NCI-H2107 treated with DMSO at 0.1 percent for 48 hours (cell line): Measurements from ENCODE around the gene TET2.

Experiments
- DNase-seq: peaks from one replicate; lab custom pipeline; 2025; ENCODE audit not compliant: unreplicated experiment; lab: John Stamatoyannopoulos, UW

Gene TET2

GRCh38 chr4:105146276-105147015, at the start of gene TET2:
Gene TET2, plus strand, starts transcription at chr4:105146876. Its CDS starts 87,067 bp downstream, at chr4:105233943.
- DNase-seq = peak; percentile 78

- no peak for DNase-seq
Measured at GRCh38 chr4:105102016-105102415, 44.7 kb upstream of the TET2 start.

GRCh38 chr4:105106426-105106825, 40.2 kb upstream of the TET2 start:
- no peak for DNase-seq

GRCh38 chr4:105107095-105107856, 39.4 kb upstream of the TET2 start:
- no peak for DNase-seq

GRCh38 chr4:105108971-105109370, 37.7 kb upstream of the TET2 start:
- DNase-seq = no peak

- DNase-seq = no peak
Measured at GRCh38 chr4:105112274-105112673, 34.4 kb upstream of the TET2 start.

GRCh38 chr4:105113800-105114199, 32.9 kb upstream of the TET2 start:
- no peak for DNase-seq

- DNase-seq = no peak
Measured at GRCh38 chr4:105116616-105117319, 29.9 kb upstream of the TET2 start.

GRCh38 chr4:105119356-105119755, 27.3 kb upstream of the TET2 start:
- no peak for DNase-seq

GRCh38 chr4:105120626-105121025, 26.1 kb upstream of the TET2 start:
- DNase-seq = no peak

- no peak for DNase-seq
Measured at GRCh38 chr4:105122350-105122749, 24.3 kb upstream of the TET2 start.

- DNase-seq = no peak
Measured at GRCh38 chr4:105126311-105127169, 20.1 kb upstream of the TET2 start.

- no peak for DNase-seq
Measured at GRCh38 chr4:105127170-105127445, 19.6 kb upstream of the TET2 start.

GRCh38 chr4:105128208-105128607, 18.5 kb upstream of the TET2 start:
- DNase-seq = no peak

- DNase-seq = no peak
Measured at GRCh38 chr4:105129286-105130040, 17.2 kb upstream of the TET2 start.

GRCh38 chr4:105130945-105131344, 15.7 kb upstream of the TET2 start:
- DNase-seq = no peak

- DNase-seq = no peak
Measured at GRCh38 chr4:105133976-105134375, 12.7 kb upstream of the TET2 start.

- no peak for DNase-seq
Measured at GRCh38 chr4:105135785-105136184, 10.9 kb upstream of the TET2 start.

GRCh38 chr4:105137121-105137875, 9.4 kb upstream of the TET2 start:
- DNase-seq = no peak

GRCh38 chr4:105139646-105140045, 7.0 kb upstream of the TET2 start:
- DNase-seq = no peak
